Cardiac fibroblast (primary cell): Measurements from ENCODE around the gene MYH9.
A peak's percentile ranks its signal among the peaks of the same experiment; 100 is the strongest.

ENCODE experiments used
- DNase-seq, 2 donors: peaks; one replicate each; pipeline versions ENCODE4 v3.0.0 to v3.0.0-alpha.2; 2010; ENCODE audit warnings: low read depth in 2 of 2
- H3K4me3 ChIP-seq, 2 donors: replicated peaks in 1 of 2; 1 replicate in 1 of 2; 2 replicates in 1 of 2; pipeline ENCODE4 v1.5.1; 2011; ENCODE audit warnings: low read depth in 2 of 2, low read length in 2 of 2, mild to moderate bottlenecking in 2 of 2, moderate library complexity in 1 of 2
- CTCF ChIP-seq: IDR thresholded peaks from one replicate; pipeline ENCODE4 v1.5.1; 2011; ENCODE audit warnings: low read depth, mild to moderate bottlenecking, low read length, inconsistent platforms

Gene MYH9

GRCh38 chr22:36368359-36368983 lies 19.3 kb downstream of the MYH9 start:
- DNase-seq: peak; percentile 85 to 87
- no peak for TF ChIP-seq CTCF
- H3K4me3 ChIP-seq: peak overlapping the region in 1 of 2 donors; percentile 7

- no peak overlapping the region for H3K4me3 ChIP-seq
- TF ChIP-seq CTCF: no peak
- peak in 1 of 2 donors; percentile 48 for DNase-seq
Measured at GRCh38 chr22:36367479-36367878, 20.3 kb downstream of the MYH9 start.

GRCh38 chr22:36367066-36367465 lies 20.7 kb downstream of the MYH9 start:
- no peak for TF ChIP-seq CTCF
- no peak overlapping the region for H3K4me3 ChIP-seq
- peak in 1 of 2 donors; percentile 48 for DNase-seq

- peak; percentile 58 to 63 for DNase-seq
- no peak overlapping the region for H3K4me3 ChIP-seq
- TF ChIP-seq CTCF: no peak
Measured at GRCh38 chr22:36366291-36366708, 21.5 kb downstream of the MYH9 start.

GRCh38 chr22:36365020-36365411 lies 22.8 kb downstream of the MYH9 start:
- H3K4me3 ChIP-seq: no peak overlapping the region
- peak; percentile 93 to 99 for DNase-seq
- TF ChIP-seq CTCF: no peak

GRCh38 chr22:36364255-36365019 lies 23.3 kb downstream of the MYH9 start:
- no peak overlapping the region for H3K4me3 ChIP-seq
- no peak for TF ChIP-seq CTCF
- peak in 1 of 2 donors; percentile 59 for DNase-seq
